HG03571 (cell line): Measurements from ENCODE around the gene SDK2.

Experiments used
- ATAC-seq: cut with Tn5 transposase; IDR thresholded peaks from one replicate; pipeline ENCODE4 v1.9.1; 2021; ENCODE audit not compliant: unreplicated experiment

SDK2 gene

GRCh38 chr17:73652886-73653480 is 8.7 kb upstream of the SDK2 start:
- ATAC-seq: no peak

- no peak for ATAC-seq
Measured at GRCh38 chr17:73650617-73651200, 6.5 kb upstream of the SDK2 start.

- ATAC-seq: no peak
Measured at GRCh38 chr17:73650140-73650539, 5.9 kb upstream of the SDK2 start.

GRCh38 chr17:73648974-73649373 is 4.7 kb upstream of the SDK2 start:
- no peak for ATAC-seq

GRCh38 chr17:73648543-73648820 is 4.2 kb upstream of the SDK2 start:
- ATAC-seq: no peak

GRCh38 chr17:73647772-73648542 is 3.7 kb upstream of the SDK2 start:
- ATAC-seq: no peak

- no peak for ATAC-seq
Measured at GRCh38 chr17:73647301-73647695, 3.1 kb upstream of the SDK2 start.

GRCh38 chr17:73646409-73647300 is 2.4 kb upstream of the SDK2 start:
- ATAC-seq: no peak

- no peak for ATAC-seq
Measured at GRCh38 chr17:73645050-73645871, 1.0 kb upstream of the SDK2 start.

GRCh38 chr17:73643852-73644144 is 447 bp downstream of the SDK2 start:
- no peak for ATAC-seq

- ATAC-seq: no peak
Measured at GRCh38 chr17:73643001-73643851, 1.0 kb downstream of the SDK2 start.

- ATAC-seq: no peak
Measured at GRCh38 chr17:73642659-73643000, 1.6 kb downstream of the SDK2 start.

- no peak for ATAC-seq
Measured at GRCh38 chr17:73641826-73642600, 2.2 kb downstream of the SDK2 start.

GRCh38 chr17:73640691-73641090 is 3.6 kb downstream of the SDK2 start:
- no peak for ATAC-seq

GRCh38 chr17:73639932-73640331 is 4.3 kb downstream of the SDK2 start:
- ATAC-seq: no peak

- ATAC-seq: no peak
Measured at GRCh38 chr17:73639322-73639721, 4.9 kb downstream of the SDK2 start.

GRCh38 chr17:73638556-73638955 is 5.7 kb downstream of the SDK2 start:
- no peak for ATAC-seq

- ATAC-seq: no peak
Measured at GRCh38 chr17:73637866-73638265, 6.4 kb downstream of the SDK2 start.

- ATAC-seq: no peak
Measured at GRCh38 chr17:73635101-73635817, 9.0 kb downstream of the SDK2 start.
